ENCODE data around the gene DPCD.

Gene DPCD

DNA sequence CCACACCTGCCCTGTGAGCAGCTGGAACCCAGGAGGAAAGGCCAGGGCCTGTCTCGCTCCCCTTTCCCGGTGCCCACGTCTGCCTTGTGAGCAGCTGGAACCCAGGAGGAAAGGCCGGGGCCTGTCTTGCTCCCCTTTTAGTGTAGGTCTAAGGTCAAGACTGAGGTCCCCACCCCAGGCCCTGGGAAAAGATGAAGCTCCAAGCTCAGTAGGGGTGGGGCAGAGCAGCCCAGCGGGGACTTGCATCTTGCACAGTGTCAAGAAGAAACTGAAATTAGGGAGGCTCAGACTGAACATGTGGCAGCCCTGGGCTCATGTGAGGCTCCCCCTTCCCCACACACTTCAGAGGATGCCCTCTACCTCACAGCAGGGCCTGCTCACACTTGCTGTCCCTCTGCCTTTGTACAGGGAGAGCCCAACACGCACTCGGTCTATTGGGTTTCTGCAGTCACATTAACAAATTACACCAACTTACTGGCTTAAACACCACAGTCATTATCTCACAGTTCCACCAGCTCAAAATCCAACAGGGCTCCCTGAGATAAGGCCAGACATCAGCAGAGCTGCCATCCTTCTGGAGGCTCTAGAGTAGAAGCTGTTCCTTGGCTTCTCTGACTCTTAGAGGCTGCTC, 12.4 kb upstream of the DPCD start:
- no peak for DNase-seq (ENCODE audit: low read depth, low spot score)
- no peak for TF ChIP-seq FOXP2 (optimal IDR thresholded peaks at IDR 0.05; ENCODE audit: control extremely low read depth, extremely low read length, insufficient read depth)
- TF ChIP-seq POLR2AphosphoS5 (IDR thresholded peaks at IDR 0.05; ENCODE audit: borderline replicate concordance, low read depth, low read length): no peak
- TF ChIP-seq EZH2 (IDR thresholded peaks at IDR 0.05): no peak
- Histone ChIP-seq H3K4me3 (no peak overlapping the region), H3K9ac (ENCODE audit: insufficient read length) (no peak overlapping the region), H3K27ac (no peak overlapping the region), H3K9me3 (ENCODE audit: low read depth, low read length) (no peaks in the 10 kb centered on the region), H3K36me3 (ENCODE audit: insufficient read depth, low read length) (no peaks in the 10 kb centered on the region)

DNA sequence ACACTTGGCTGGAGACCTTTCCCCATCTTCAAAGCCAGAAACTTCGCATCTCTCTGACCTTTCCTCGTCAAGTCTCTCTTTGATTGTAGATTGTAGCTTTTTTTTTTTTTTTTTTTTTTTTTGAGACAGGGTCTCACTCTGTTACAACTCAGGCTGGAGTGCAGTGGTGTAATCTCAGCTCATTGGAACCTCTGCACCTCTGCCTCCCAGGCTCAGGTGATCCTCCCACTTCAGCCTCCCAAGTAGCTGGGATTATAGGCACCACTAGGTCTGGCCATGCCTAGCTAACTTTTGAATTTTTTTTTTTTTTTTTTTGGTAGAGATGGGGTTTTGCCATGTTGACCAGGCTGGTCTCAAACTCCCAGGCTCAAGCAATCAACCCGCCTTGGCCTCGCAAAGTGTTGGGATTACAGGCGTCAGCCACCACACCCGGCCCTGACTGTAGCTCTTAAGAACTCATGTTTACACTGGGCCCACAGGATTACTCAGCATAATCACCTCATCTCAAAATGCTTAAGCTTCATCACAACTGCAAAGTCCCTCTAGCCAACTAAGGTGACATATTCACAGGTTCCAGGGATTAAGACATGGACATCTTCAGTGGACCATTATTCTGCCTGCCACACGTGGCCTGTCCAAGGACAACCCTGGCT, 11.8 kb upstream of the DPCD start:
- DNase-seq (ENCODE audit: low read depth, low spot score): no peak

DNA sequence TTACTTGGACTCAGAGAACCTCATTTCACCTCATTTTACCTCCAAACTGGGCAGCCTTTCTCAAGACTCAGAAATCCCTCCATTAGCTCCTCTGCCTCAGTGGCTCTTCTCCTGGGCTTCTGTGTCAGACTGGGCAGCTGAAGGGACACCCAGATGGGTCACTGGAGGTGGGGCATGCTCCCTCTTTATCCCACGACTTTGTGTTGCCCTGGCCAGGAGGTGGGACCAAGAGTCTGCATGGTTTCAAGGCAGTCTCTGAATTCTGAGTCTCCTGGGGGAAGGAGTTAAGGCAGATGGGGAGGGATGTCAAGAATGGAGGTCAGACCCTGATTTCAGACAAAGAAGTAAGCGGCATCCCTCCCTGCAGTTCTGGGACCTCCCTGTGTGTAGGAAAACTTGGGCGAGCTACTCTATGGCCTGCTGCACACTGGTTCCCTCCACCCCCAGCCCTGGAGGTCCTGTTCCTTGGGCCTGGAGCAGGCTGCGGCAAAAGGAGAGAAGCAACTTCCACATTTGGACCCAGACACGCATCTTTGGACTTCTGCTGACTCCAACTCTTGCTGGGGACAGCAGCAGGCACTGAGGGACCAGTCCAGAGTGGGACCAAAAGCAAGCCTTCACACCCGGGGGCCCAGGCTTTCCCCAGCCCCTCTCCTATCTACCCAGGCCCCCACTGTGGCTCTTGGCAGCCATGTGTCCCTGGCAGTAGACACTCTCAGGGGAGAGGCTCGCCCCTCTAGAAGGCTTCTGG, 10.8 kb upstream of the DPCD start:
- no peak for TF ChIP-seq POLR2AphosphoS5 (IDR thresholded peaks at IDR 0.05; ENCODE audit: borderline replicate concordance, low read depth, low read length)
- no peak for TF ChIP-seq FOXP2 (optimal IDR thresholded peaks at IDR 0.05; ENCODE audit: control extremely low read depth, extremely low read length, insufficient read depth)
- no peak for TF ChIP-seq EZH2 (IDR thresholded peaks at IDR 0.05)
- H3K27ac ChIP-seq: no peak overlapping the region
- DNase-seq (ENCODE audit: low read depth, low spot score): no peak
- H3K9me3 ChIP-seq (ENCODE audit: low read depth, low read length): no peaks in the 10 kb centered on the region
- H3K9ac ChIP-seq (ENCODE audit: insufficient read length): no peak overlapping the region
- no peaks in the 10 kb centered on the region for H3K36me3 ChIP-seq (ENCODE audit: insufficient read depth, low read length)
- H3K4me3 ChIP-seq: no peak overlapping the region

More for the DNA sequence above, 11.8 kb upstream of the DPCD start:
- H3K4me3 ChIP-seq: no peak overlapping the region
- H3K27ac ChIP-seq: no peak overlapping the region
- no peaks in the 10 kb centered on the region for H3K9me3 ChIP-seq (ENCODE audit: low read depth, low read length)
- no peak overlapping the region for H3K9ac ChIP-seq (ENCODE audit: insufficient read length)
- TF ChIP-seq POLR2AphosphoS5 (IDR thresholded peaks at IDR 0.05; ENCODE audit: borderline replicate concordance, low read depth, low read length) (no peak), FOXP2 (optimal IDR thresholded peaks at IDR 0.05; ENCODE audit: control extremely low read depth, extremely low read length, insufficient read depth) (no peak), EZH2 (IDR thresholded peaks at IDR 0.05) (no peak)
- no peaks in the 10 kb centered on the region for H3K36me3 ChIP-seq (ENCODE audit: insufficient read depth, low read length)

DNA sequence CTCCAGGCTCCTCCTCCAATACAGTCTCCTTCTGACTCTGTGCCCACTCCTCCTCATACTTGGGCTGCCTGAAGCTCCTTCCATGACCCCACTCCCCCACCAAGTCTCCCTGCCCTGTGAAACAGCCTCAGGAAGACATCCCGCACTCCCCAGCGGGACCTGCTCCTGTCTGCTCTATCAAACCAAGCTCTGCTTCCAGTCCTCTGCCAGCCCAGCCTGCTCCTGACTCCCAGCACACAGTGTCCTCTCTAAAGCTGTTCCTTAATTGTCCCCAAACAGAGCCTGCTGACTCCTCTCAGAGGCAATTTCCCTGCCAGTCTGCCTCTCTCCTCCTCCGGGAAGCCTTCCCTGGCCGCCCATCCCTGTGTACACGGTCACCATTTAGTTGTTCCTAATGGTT, 9.9 kb upstream of the DPCD start:
- TF ChIP-seq POLR2AphosphoS5 (IDR thresholded peaks at IDR 0.05; ENCODE audit: borderline replicate concordance, low read depth, low read length): no peak
- TF ChIP-seq FOXP2 (optimal IDR thresholded peaks at IDR 0.05; ENCODE audit: control extremely low read depth, extremely low read length, insufficient read depth): no peak
- TF ChIP-seq EZH2 (IDR thresholded peaks at IDR 0.05): no peak
- DNase-seq (ENCODE audit: low read depth, low spot score): no peak
- H3K27ac ChIP-seq: no peak overlapping the region
- H3K36me3 ChIP-seq (ENCODE audit: insufficient read depth, low read length): no peaks in the 10 kb centered on the region
- H3K9ac ChIP-seq (ENCODE audit: insufficient read length): no peak overlapping the region
- no peaks in the 10 kb centered on the region for H3K9me3 ChIP-seq (ENCODE audit: low read depth, low read length)
- H3K4me3 ChIP-seq: no peak overlapping the region

DNA sequence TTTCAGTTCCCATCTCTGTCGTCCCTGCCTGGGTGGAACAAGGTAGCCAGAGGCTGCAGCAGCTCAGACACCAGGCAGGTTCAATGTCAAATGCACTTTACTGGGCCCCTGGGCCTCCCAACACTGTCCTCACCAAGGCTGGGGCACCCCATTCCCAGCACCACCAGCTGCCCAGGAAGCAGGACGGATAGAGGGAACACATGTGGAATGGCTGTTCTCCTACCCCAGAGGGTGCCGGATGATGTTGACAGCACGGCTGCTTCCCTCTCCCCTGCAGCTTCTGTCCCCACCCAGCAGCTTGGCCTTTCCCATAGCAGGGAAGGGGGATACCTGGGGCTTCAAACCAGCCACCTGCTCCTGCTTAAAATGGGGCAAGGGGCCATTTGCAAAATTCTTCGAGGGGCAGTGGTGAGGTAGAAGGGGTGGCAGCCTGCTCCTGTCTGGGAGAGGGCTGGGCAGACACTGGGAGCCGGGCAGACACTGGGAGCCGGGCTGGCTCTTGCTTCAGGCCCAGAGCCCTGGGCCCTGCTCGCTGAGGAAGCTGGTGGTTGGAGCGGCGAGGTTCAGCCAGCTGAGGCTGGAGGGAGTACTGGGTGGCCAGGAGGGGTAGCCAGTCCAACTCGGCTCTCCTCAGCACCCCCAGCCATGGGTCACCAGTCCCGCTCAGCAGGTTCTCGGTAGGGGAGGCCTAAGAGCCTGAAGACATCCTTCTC, 9.2 kb upstream of the DPCD start:
- Histone ChIP-seq H3K36me3 (ENCODE audit: insufficient read depth, low read length) (no peaks in the 10 kb centered on the region), H3K27ac (no peak overlapping the region), H3K9me3 (ENCODE audit: low read depth, low read length) (no peaks in the 10 kb centered on the region), H3K9ac (ENCODE audit: insufficient read length) (no peak overlapping the region), H3K4me3 (no peak overlapping the region)
- no peak for TF ChIP-seq FOXP2 (optimal IDR thresholded peaks at IDR 0.05; ENCODE audit: control extremely low read depth, extremely low read length, insufficient read depth)
- no peak for TF ChIP-seq EZH2 (IDR thresholded peaks at IDR 0.05)
- no peak for TF ChIP-seq POLR2AphosphoS5 (IDR thresholded peaks at IDR 0.05; ENCODE audit: borderline replicate concordance, low read depth, low read length)
- DNase-seq (ENCODE audit: low read depth, low spot score): no peak

DNA sequence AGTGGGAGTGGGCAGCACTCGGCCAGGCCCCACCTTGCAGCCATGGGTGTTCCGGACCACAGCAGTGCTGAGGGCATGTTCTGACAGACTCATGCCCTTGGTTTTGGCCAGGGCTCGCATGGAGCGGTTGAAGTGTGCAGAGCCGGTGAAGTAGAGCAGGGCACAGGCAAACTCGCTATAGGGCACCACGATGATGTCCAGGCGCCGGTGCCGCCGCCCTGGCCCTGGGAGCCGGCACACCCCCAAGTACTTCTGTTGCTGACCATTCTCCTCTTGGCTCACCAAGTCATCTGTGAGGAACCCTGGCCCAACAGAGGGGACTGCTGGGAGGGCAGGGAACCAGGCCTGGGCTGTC, 8.6 kb upstream of the DPCD start:
- Histone ChIP-seq H3K4me3 (no peak overlapping the region), H3K9me3 (ENCODE audit: low read depth, low read length) (no peaks in the 10 kb centered on the region), H3K36me3 (ENCODE audit: insufficient read depth, low read length) (no peaks in the 10 kb centered on the region), H3K9ac (ENCODE audit: insufficient read length) (no peak overlapping the region), H3K27ac (no peak overlapping the region)
- no peak for DNase-seq (ENCODE audit: low read depth, low spot score)
- TF ChIP-seq EZH2 (IDR thresholded peaks at IDR 0.05): no peak
- TF ChIP-seq FOXP2 (optimal IDR thresholded peaks at IDR 0.05; ENCODE audit: control extremely low read depth, extremely low read length, insufficient read depth): no peak
- no peak for TF ChIP-seq POLR2AphosphoS5 (IDR thresholded peaks at IDR 0.05; ENCODE audit: borderline replicate concordance, low read depth, low read length)

DNA sequence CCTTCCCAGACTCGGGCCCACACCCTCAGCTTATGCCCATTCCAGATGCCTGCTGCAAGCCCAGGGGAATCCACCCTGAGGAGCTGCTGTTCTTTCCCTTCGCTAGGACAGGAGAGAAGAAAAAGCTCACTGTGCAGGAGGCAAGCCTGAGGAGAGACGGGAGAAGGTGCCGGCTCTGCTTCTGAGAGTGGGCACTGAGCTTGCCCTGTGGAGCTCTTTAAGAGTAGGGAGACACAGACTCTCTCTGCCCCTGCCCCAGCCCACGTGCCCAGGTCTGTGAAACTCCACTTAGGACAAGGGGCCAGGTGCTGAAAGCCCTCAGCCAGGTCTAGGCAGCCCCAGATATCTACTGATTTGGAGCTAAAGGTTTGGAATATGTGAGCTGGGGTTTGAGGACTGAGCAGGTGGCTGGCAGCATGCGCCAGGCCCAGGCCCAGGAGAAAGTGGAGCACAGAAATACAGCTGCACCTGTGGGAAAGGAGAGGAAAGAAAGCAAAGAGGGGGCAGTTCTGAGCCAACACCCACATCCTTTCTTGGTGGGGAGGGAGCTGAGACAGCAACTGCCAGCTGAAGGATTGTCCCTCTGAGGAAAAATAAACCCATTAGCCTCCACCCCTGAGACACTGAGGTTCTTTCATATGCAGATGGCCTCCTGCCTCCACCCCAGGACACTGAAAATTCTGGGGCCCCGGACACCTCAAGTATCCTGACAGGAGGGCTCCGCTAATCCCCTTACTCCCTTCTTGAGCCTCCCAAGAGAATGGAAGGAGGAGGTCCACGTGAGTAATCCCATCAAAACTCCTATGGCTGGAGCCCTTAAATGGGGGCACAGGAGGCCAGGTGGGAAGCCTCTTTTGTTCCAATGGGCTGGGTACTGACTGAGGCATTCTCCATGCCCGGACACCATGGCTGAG, 7.4 kb upstream of the DPCD start:
- Histone ChIP-seq H3K27ac (no peak overlapping the region), H3K9me3 (ENCODE audit: low read depth, low read length) (no peaks in the 10 kb centered on the region), H3K4me3 (no peak overlapping the region), H3K9ac (ENCODE audit: insufficient read length) (no peak overlapping the region), H3K36me3 (ENCODE audit: insufficient read depth, low read length) (no peaks in the 10 kb centered on the region)
- TF ChIP-seq FOXP2 (optimal IDR thresholded peaks at IDR 0.05; ENCODE audit: control extremely low read depth, extremely low read length, insufficient read depth) (no peak), EZH2 (IDR thresholded peaks at IDR 0.05) (no peak), POLR2AphosphoS5 (IDR thresholded peaks at IDR 0.05; ENCODE audit: borderline replicate concordance, low read depth, low read length) (no peak)
- DNase-seq (ENCODE audit: low read depth, low spot score): no peak

Data from SK-N-MC (cell line).